ENCODE results near the gene RPRD1B. TPM values are rescaled to one million over a fixed set of nuclear protein-coding genes. Genes with fewer than 3 reads are reported as not detected.

RPRD1B gene
- polyA plus RNA-seq, 3 donors = 3.6 to 12.3 (median 4.7) TPM

GRCh38 chr20:38062890-38063289 lies 29.3 kb downstream of the RPRD1B start:
- H3K27me3 ChIP-seq (ENCODE audit: control insufficient read depth in 2 of 2, insufficient read depth in 2 of 2, low read length in 2 of 2) = no peaks in the 10 kb centered on the region
- no peak overlapping the region for H3K4me2 ChIP-seq (replicated peaks; ENCODE audit: extremely low read depth, low read length, poor library complexity, severe bottlenecking)
- WGBS (ENCODE audit: insufficient coverage) = 90% methylated on average over 3 of the region's 5 CpGs
- H3K36me3 ChIP-seq (replicated peaks in 1 of 2; ENCODE audit: control insufficient read depth in 1 of 2, insufficient read depth in 2 of 2, low read length in 2 of 2) = peaks cover 97 to 100% of the 10 kb centered on the region in 2 donors
- H3K4me3 ChIP-seq (replicated peaks in 1 of 3; ENCODE audit: low read depth in 2 of 3, low read length in 3 of 3) = no peak overlapping the region
- Mint-ChIP-seq H3K4me1 (peaks cover 5% of the 10 kb centered on the region), H3K27me3 (ENCODE audit: low read depth in 3 of 3) (no peaks in the 10 kb centered on the region), H3K4me3 (no peak overlapping the region), H3K27ac (no peak overlapping the region), H3K36me3 (peaks cover 54 to 58% of the 10 kb centered on the region in 2 donors), H3K9me3 (no peaks in the 10 kb centered on the region)
- no peak overlapping the region for H3K27ac ChIP-seq (ENCODE audit: low read depth in 1 of 2, low read length in 2 of 2)
- intact Hi-C loops (cut with micrococcal nuclease) = loop anchor here in 1 of 2 donors (5.0 kb wide), 1 partner anchor 259 kb away; no protein-coding TSS in a partner anchor
- H4K20me1 ChIP-seq (ENCODE audit: insufficient read depth, low read length) = peaks cover 11% of the 10 kb centered on the region
- no peaks in the 10 kb centered on the region for H3K4me1 ChIP-seq (ENCODE audit: control insufficient read depth in 1 of 2, insufficient read depth in 2 of 2, low read length in 2 of 2)
- H2AFZ ChIP-seq (ENCODE audit: insufficient read depth, low read depth, low read length, poor library complexity, severe bottlenecking) = no peak overlapping the region
- no peak for DNase-seq
- H3K79me2 ChIP-seq (ENCODE audit: insufficient read depth, low read length) = no peaks in the 10 kb centered on the region
- no peak overlapping the region for H3K9ac ChIP-seq (ENCODE audit: insufficient read depth, low read length, poor library complexity, severe bottlenecking)
- no peaks in the 10 kb centered on the region for H3K9me3 ChIP-seq (replicated peaks in 1 of 2; ENCODE audit: control insufficient read depth in 1 of 2, insufficient read depth in 1 of 2, low read length in 2 of 2)
- TF ChIP-seq, protein P1, sequence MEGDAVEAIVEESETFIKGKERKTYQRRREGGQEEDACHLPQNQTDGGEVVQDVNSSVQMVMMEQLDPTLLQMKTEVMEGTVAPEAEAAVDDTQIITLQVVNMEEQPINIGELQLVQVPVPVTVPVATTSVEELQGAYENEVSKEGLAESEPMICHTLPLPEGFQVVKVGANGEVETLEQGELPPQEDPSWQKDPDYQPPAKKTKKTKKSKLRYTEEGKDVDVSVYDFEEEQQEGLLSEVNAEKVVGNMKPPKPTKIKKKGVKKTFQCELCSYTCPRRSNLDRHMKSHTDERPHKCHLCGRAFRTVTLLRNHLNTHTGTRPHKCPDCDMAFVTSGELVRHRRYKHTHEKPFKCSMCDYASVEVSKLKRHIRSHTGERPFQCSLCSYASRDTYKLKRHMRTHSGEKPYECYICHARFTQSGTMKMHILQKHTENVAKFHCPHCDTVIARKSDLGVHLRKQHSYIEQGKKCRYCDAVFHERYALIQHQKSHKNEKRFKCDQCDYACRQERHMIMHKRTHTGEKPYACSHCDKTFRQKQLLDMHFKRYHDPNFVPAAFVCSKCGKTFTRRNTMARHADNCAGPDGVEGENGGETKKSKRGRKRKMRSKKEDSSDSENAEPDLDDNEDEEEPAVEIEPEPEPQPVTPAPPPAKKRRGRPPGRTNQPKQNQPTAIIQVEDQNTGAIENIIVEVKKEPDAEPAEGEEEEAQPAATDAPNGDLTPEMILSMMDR (IDR thresholded peaks at IDR 0.05) = no peak

- DNase-seq = no peak
- Mint-ChIP-seq H3K27me3 (ENCODE audit: low read depth in 3 of 3) (no peaks in the 10 kb centered on the region), H3K9me3 (no peaks in the 10 kb centered on the region), H3K4me1 (peaks cover 5% of the 10 kb centered on the region), H3K36me3 (peaks cover 56 to 65% of the 10 kb centered on the region in 2 donors), H3K4me3 (no peak overlapping the region), H3K27ac (peak overlapping the region in 2 of 7 donors; percentile 12 to 37)
- H3K27ac ChIP-seq (ENCODE audit: low read depth in 1 of 2, low read length in 2 of 2) = no peak overlapping the region
- H3K36me3 ChIP-seq (replicated peaks in 1 of 2; ENCODE audit: control insufficient read depth in 1 of 2, insufficient read depth in 2 of 2, low read length in 2 of 2) = peaks cover 97 to 100% of the 10 kb centered on the region in 2 donors
- WGBS (ENCODE audit: insufficient coverage) = 80% methylated on average over 1 of the region's 7 CpGs
- intact Hi-C loops (cut with micrococcal nuclease) = loop anchor here in 1 of 2 donors (5.0 kb wide), 1 partner anchor 258 kb away; no protein-coding TSS in a partner anchor
- H2AFZ ChIP-seq (ENCODE audit: insufficient read depth, low read depth, low read length, poor library complexity, severe bottlenecking) = no peak overlapping the region
- H3K4me2 ChIP-seq (replicated peaks; ENCODE audit: extremely low read depth, low read length, poor library complexity, severe bottlenecking) = no peak overlapping the region
- peaks cover 3% of the 10 kb centered on the region for H4K20me1 ChIP-seq (ENCODE audit: insufficient read depth, low read length)
- no peaks in the 10 kb centered on the region for H3K79me2 ChIP-seq (ENCODE audit: insufficient read depth, low read length)
- H3K4me3 ChIP-seq (replicated peaks in 1 of 3; ENCODE audit: low read depth in 2 of 3, low read length in 3 of 3) = no peak overlapping the region
- H3K9me3 ChIP-seq (replicated peaks in 1 of 2; ENCODE audit: control insufficient read depth in 1 of 2, insufficient read depth in 1 of 2, low read length in 2 of 2) = no peaks in the 10 kb centered on the region
- no peaks in the 10 kb centered on the region for H3K27me3 ChIP-seq (ENCODE audit: control insufficient read depth in 2 of 2, insufficient read depth in 2 of 2, low read length in 2 of 2)
- no peaks in the 10 kb centered on the region for H3K4me1 ChIP-seq (ENCODE audit: control insufficient read depth in 1 of 2, insufficient read depth in 2 of 2, low read length in 2 of 2)
- TF ChIP-seq, protein P1 (IDR thresholded peaks at IDR 0.05) = no peak
- H3K9ac ChIP-seq (ENCODE audit: insufficient read depth, low read length, poor library complexity, severe bottlenecking) = no peak overlapping the region
Observed at GRCh38 chr20:38063911-38064530, 30.5 kb downstream of the RPRD1B start.
